Muscle layer of duodenum (tissue), 2 donors: Measurements from ENCODE around the gene NAALADL2.

ENCODE experiments used
- H3K27ac ChIP-seq: one replicate; pipeline ENCODE4 v1.7.0; 2013; ENCODE audit warnings: mild to moderate bottlenecking, low read length
- H3K27me3 ChIP-seq: one replicate; pipeline ENCODE4 v1.7.0; 2013; ENCODE audit warnings: low read depth, mild to moderate bottlenecking, control low read depth, low read length
- H3K36me3 ChIP-seq, 2 donors: one replicate each; pipeline ENCODE4 v1.7.0; 2013; ENCODE audit warnings: low read length in 2 of 2, control low read depth in 1 of 2, mild to moderate bottlenecking in 1 of 2; ENCODE audit not compliant: insufficient read depth in 2 of 2, control insufficient read depth in 1 of 2
- H3K4me1 ChIP-seq, 2 donors: one replicate each; pipeline ENCODE4 v1.7.0; 2013; ENCODE audit warnings: low read length in 2 of 2, mild to moderate bottlenecking in 2 of 2, control low read depth in 1 of 2, moderate library complexity in 1 of 2; ENCODE audit not compliant: insufficient read depth in 2 of 2, control insufficient read depth in 1 of 2
- H3K4me3 ChIP-seq, 2 donors: one replicate each; pipeline ENCODE4 v1.7.0; 2013; ENCODE audit warnings: low read length in 2 of 2, low read depth in 1 of 2, mild to moderate bottlenecking in 1 of 2
- H3K9me3 ChIP-seq, 2 donors: one replicate each; pipeline ENCODE4 v1.7.0; 2013; ENCODE audit warnings: low read length in 2 of 2, control low read depth in 1 of 2, mild to moderate bottlenecking in 1 of 2; ENCODE audit not compliant: control insufficient read depth in 1 of 2
- donor health status: healthy.

The NAALADL2 gene

GRCh38 chr3:175295248-175296130, 436.4 kb downstream of the NAALADL2 start:
- Histone ChIP-seq H3K27me3 (no peaks in the 10 kb centered on the region), H3K36me3 (no peaks in the 10 kb centered on the region), H3K9me3 (no peaks in the 10 kb centered on the region), H3K4me1 (no peaks in the 10 kb centered on the region), H3K4me3 (no peak overlapping the region), H3K27ac (no peak overlapping the region)

- H3K4me1 ChIP-seq = no peaks in the 10 kb centered on the region
These were observed 438.1 kb downstream of the NAALADL2 start for GRCh38 chr3:175297216-175297615.

GRCh38 chr3:175301741-175302140, 442.6 kb downstream of the NAALADL2 start:
- Histone ChIP-seq H3K9me3 (no peaks in the 10 kb centered on the region), H3K27ac (no peak overlapping the region), H3K27me3 (no peaks in the 10 kb centered on the region), H3K36me3 (no peaks in the 10 kb centered on the region), H3K4me3 (no peak overlapping the region), H3K4me1 (no peaks in the 10 kb centered on the region)

More at GRCh38 chr3:175297216-175297615, 438.1 kb downstream of the NAALADL2 start:
- Histone ChIP-seq H3K4me3 (no peak overlapping the region), H3K36me3 (no peaks in the 10 kb centered on the region), H3K27me3 (no peaks in the 10 kb centered on the region), H3K9me3 (no peaks in the 10 kb centered on the region), H3K27ac (no peak overlapping the region)

DNA sequence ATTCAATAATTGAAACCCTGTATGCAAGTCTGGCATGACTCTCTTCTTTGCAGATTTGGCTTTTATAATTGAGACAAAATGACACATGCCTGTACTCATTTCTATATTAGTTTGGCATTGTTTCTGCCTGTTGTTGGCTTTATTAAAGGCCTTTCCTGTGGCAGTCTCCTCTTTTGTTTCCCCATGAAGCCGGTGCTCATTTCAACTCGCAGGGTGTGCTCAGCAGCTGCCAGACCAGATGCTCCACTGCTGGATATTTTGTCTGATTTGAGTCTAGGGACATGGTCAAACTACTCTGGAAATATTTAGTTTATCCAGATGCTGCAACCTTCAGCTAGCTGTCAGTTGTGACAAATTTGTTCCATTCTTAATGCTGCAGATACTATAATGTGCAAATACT, 445.3 kb downstream of the NAALADL2 start:
- H3K36me3 ChIP-seq = no peaks in the 10 kb centered on the region
- no peak overlapping the region for H3K4me3 ChIP-seq
- H3K27me3 ChIP-seq = no peaks in the 10 kb centered on the region
- H3K27ac ChIP-seq = no peak overlapping the region
- H3K9me3 ChIP-seq = no peaks in the 10 kb centered on the region
- no peaks in the 10 kb centered on the region for H3K4me1 ChIP-seq

- Histone ChIP-seq H3K4me3 (peak overlapping the region in 1 of 2 donors; percentile 17), H3K4me1 (no peaks in the 10 kb centered on the region), H3K27ac (no peak overlapping the region)
These were observed 448.5 kb downstream of the NAALADL2 start for GRCh38 chr3:175307642-175308041.

DNA sequence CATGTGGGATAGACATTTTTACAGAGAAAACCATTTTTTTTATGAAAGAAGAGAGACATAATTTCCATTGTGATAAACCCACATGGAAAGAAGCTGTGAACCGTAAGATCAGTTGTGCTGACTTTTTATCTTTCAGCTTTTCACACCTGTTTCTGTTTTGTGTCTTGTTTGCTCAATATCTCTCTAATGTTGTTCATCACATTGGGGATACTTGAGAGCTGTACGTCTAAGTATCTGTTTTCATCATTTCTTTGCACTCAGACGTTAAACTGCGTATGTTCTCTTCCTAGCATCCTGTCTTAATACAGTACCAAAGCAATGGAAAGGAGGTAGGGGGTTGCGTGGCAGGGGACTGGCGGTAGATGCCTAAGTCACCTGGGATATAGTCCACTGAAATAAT, 449.0 kb downstream of the NAALADL2 start:
- H3K36me3 ChIP-seq = no peaks in the 10 kb centered on the region
- no peaks in the 10 kb centered on the region for H3K9me3 ChIP-seq
- peak overlapping the region in 1 of 2 donors; percentile 17 for H3K4me3 ChIP-seq
- H3K4me1 ChIP-seq = no peaks in the 10 kb centered on the region
- no peaks in the 10 kb centered on the region for H3K27me3 ChIP-seq
- no peak overlapping the region for H3K27ac ChIP-seq

More at GRCh38 chr3:175307642-175308041, 448.5 kb downstream of the NAALADL2 start:
- H3K27me3 ChIP-seq = no peaks in the 10 kb centered on the region
- no peaks in the 10 kb centered on the region for H3K9me3 ChIP-seq
- no peaks in the 10 kb centered on the region for H3K36me3 ChIP-seq

DNA sequence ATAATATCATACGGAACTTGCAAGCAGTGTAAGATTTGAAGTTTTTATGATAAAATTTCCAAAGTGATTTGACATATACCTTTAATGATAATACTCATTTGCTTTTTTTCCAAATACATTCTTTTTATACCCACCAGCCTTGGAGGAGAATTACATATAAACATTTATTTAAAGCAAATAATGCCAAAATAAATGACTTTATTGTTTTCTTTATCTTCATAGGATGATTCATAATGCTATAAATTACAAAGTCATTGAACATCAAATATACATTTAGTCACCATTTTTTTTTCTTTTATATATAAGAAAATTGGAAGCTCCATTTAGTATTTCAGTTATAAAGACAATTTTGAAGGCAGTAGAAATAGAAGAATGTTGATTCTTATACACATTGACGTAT, 450.9 kb downstream of the NAALADL2 start:
- Histone ChIP-seq H3K27me3 (no peaks in the 10 kb centered on the region), H3K9me3 (no peaks in the 10 kb centered on the region), H3K27ac (no peak overlapping the region), H3K4me1 (no peaks in the 10 kb centered on the region), H3K4me3 (no peak overlapping the region), H3K36me3 (no peaks in the 10 kb centered on the region)

- Histone ChIP-seq H3K4me1 (no peaks in the 10 kb centered on the region), H3K36me3 (no peaks in the 10 kb centered on the region), H3K27me3 (no peaks in the 10 kb centered on the region), H3K4me3 (no peak overlapping the region), H3K27ac (no peak overlapping the region), H3K9me3 (no peaks in the 10 kb centered on the region)
These were observed 452.3 kb downstream of the NAALADL2 start for GRCh38 chr3:175311404-175311803.

DNA sequence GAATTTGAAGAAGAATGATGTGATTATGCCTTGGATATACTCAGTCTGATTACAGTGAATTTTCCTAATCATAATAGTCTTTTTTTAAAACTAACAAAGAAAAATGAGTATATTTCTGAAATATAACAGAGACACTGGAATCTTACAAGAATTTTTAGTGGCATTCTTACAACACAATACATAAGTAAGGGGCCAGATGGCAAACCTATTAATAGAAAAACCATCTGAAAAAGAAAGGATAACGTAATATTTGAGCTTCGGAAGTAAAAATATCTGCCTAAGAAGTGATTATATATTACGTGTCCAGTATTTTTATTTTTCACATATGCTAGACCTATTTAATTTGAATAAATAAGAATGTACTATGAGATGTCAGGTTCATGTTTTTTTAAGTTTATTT, 452.8 kb downstream of the NAALADL2 start:
- Histone ChIP-seq H3K36me3 (no peaks in the 10 kb centered on the region), H3K27ac (no peak overlapping the region), H3K4me1 (no peaks in the 10 kb centered on the region), H3K9me3 (no peaks in the 10 kb centered on the region), H3K4me3 (no peak overlapping the region), H3K27me3 (no peaks in the 10 kb centered on the region)

DNA sequence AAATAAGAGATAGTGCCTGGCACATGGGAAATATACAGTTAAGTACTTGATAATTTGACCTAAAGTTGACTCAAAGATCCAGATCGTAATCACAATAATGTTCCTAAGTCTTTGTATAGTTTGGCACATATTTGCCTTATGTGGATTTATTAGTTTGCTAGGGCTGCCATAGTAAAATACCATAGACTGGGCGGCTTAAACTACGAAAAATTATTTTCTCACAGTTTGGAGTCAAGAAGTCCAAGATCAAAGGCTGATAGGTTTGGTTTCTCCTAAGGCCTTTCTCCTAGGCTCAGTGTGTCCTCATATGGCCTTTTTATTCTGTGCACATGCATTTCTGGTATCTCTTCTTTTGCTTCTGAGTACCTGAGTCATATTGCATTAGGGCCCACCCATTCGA, 453.7 kb downstream of the NAALADL2 start:
- no peaks in the 10 kb centered on the region for H3K9me3 ChIP-seq
- H3K4me3 ChIP-seq = no peak overlapping the region
- H3K4me1 ChIP-seq = no peaks in the 10 kb centered on the region
- no peaks in the 10 kb centered on the region for H3K36me3 ChIP-seq
- H3K27ac ChIP-seq = no peak overlapping the region
- H3K27me3 ChIP-seq = no peaks in the 10 kb centered on the region

- Histone ChIP-seq H3K27me3 (no peaks in the 10 kb centered on the region), H3K9me3 (no peaks in the 10 kb centered on the region), H3K36me3 (no peaks in the 10 kb centered on the region), H3K4me3 (no peak overlapping the region), H3K27ac (no peak overlapping the region), H3K4me1 (no peaks in the 10 kb centered on the region)
These were observed 457.7 kb downstream of the NAALADL2 start for GRCh38 chr3:175316799-175317198.

DNA sequence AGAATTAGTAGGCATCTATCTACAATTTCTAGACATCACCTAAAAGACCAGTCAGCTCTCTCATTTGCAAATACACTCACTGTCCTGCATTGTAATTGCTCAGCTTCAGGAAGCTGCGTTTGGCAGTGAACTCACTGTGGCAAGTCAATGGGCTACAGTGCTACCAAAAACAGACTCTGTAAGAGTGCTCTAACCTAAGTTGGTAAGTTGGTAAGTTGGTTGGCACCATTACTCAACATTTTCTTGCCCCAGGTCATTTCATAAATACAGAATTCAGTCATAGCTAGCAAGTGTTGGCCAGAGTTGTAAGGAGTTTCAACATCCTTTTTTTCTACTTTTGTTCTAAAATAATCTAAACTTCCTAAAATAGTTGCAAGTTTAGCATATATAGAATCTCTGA, 466.3 kb downstream of the NAALADL2 start:
- H3K27me3 ChIP-seq = no peaks in the 10 kb centered on the region
- no peaks in the 10 kb centered on the region for H3K4me1 ChIP-seq
- no peak overlapping the region for H3K27ac ChIP-seq
- no peaks in the 10 kb centered on the region for H3K9me3 ChIP-seq
- no peak overlapping the region for H3K4me3 ChIP-seq
- peaks cover 0 to 3% of the 10 kb centered on the region in 2 donors for H3K36me3 ChIP-seq
